Thyroid gland (tissue), 4 donors: ENCODE measurements around the gene ARHGEF33. TPM values are rescaled to one million over a fixed set of nuclear protein-coding genes. Genes with fewer than 3 reads are reported as not detected.

Experiments
- DNase-seq, 2 donors: peaks; one replicate each; pipeline ENCODE4 v3.0.0-alpha.2; 2019
- H3K27ac ChIP-seq, 3 donors: fragments of 200-600 bp; sonication (generic); 1 replicate in 2 of 3; 2 replicates in 1 of 3; pipeline ENCODE4 v1.5.1; 2016 to 2019; ENCODE audit warnings: mild to moderate bottlenecking in 1 of 3, moderate library complexity in 1 of 3
- H3K27me3 ChIP-seq: fragments of 200-600 bp; sonication (generic); one replicate; pipeline ENCODE4 v1.5.1; 2019
- H3K36me3 ChIP-seq, 2 donors: fragments of 200-600 bp; sonication (generic); one replicate each; pipeline ENCODE4 v1.5.1; 2016 to 2019
- H3K4me1 ChIP-seq, 2 donors: fragments of 200-600 bp; sonication (generic); one replicate each; pipeline ENCODE4 v1.5.1; 2017 to 2019
- H3K4me3 ChIP-seq, 3 donors: fragments of 200-600 bp; sonication (generic); replicated peaks in 1 of 3; 1 replicate in 2 of 3; 2 replicates in 1 of 3; pipeline ENCODE4 v1.5.1; 2016; ENCODE audit warnings: mild to moderate bottlenecking in 1 of 3
- H3K9me3 ChIP-seq: fragments of 200-600 bp; sonication (generic); one replicate; pipeline ENCODE4 v1.5.1; 2017
- CTCF ChIP-seq, 6 experiments: fragments of 200-600 bp in 3 of 6; fragments of 450-650 bp in 3 of 6; sonication (generic) in 3 of 6; IDR thresholded peaks; one replicate each; pipeline ENCODE4 v1.5.1; 2016 to 2019; ENCODE audit warnings: antibody characterized with exemption in 6 of 6, mild to moderate bottlenecking in 2 of 6, inconsistent platforms in 1 of 6, moderate library complexity in 1 of 6
- POLR2A ChIP-seq, 2 donors: fragments of 450-650 bp; IDR thresholded peaks; one replicate each; pipeline ENCODE4 v1.6.1; 2017; ENCODE audit warnings: antibody characterized with exemption in 2 of 2, mild to moderate bottlenecking in 2 of 2, moderate library complexity in 1 of 2
- WGBS, 2 donors: methylation state at CpG; one replicate each; pipeline ENCODE4 v1.1.5; 2017; 5-methylcytosine and 5-hydroxymethylcytosine counted together
- intact Hi-C: fragments of 100-400 bp; cut with DNase I; formaldehyde crosslinking; loops from one replicate; pipeline ENCODE4 v1.15.1; 2023
- total RNA-seq, 4 donors: library from RNA; depleted of rRNA; stranded (reverse); fragments of >200 nt; gene quantifications; one replicate each; pipeline ENCODE4 v1.2.3, GENCODE V29; 2016

ARHGEF33 gene
- 1 to 10 TPM; 1.3 to 4.6 (median 1.6) TPM for total RNA-seq

GRCh38 chr2:38889575-38889974 lies at the start of gene ARHGEF33:
Gene ARHGEF33, plus strand, starts transcription at chr2:38889875. Its CDS starts 29,573 bp downstream, at chr2:38919448.
- Histone ChIP-seq H3K4me1 (no peaks in the 10 kb centered on the region), H3K4me3 (no peak within 1 kb of the TSS), H3K9me3 (no peaks in the 10 kb centered on the region), H3K27me3 (no peaks in the 10 kb centered on the region), H3K36me3 (no peaks in the 10 kb centered on the region), H3K27ac (no peak within 1 kb of the TSS)
- intact Hi-C loops: no loop called here
- DNase-seq: no peak
- WGBS, 2 donors: 78 to 82% methylated on average over 3 of the region's 3 CpGs
- TF ChIP-seq CTCF (IDR thresholded peaks at IDR 0.05) (no peak), POLR2A (IDR thresholded peaks at IDR 0.05) (no peak)

- intact Hi-C loops: no loop called here
- no peak overlapping the region for H3K4me3 ChIP-seq
- DNase-seq: no peak
- H3K36me3 ChIP-seq: peaks cover 20% of the 10 kb centered on the region in 2 donors
- no peak overlapping the region for H3K27ac ChIP-seq
- H3K9me3 ChIP-seq: no peaks in the 10 kb centered on the region
- no peak for TF ChIP-seq CTCF (IDR thresholded peaks at IDR 0.05)
- no peak for TF ChIP-seq POLR2A (IDR thresholded peaks at IDR 0.05)
- 86 to 88% methylated on average over 3 of the region's 3 CpGs for WGBS, 2 donors
- H3K27me3 ChIP-seq: no peaks in the 10 kb centered on the region
- H3K4me1 ChIP-seq: no peaks in the 10 kb centered on the region
Observed at GRCh38 chr2:38850045-38850444, 39.6 kb upstream of the ARHGEF33 start.

DNA sequence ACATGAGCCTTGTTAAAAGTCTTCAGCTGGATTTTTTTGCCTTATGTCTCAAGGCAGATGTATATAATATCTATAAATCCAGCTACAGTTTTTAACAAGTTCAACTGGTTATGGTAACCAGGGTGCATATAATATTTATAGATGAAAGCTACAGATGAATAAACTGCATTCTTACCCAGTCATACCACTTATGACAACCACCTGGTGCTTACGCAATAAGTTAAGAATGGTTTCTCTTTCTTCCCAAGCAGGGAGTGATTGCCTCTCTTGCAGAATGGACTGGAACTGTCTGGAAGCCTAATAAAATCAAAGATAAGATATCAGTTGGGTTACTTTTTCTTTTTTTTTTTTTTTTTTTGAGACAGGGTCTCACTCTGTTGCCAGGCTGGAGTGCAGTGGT lies 33.5 kb upstream of the ARHGEF33 start:
- no peak overlapping the region for H3K27ac ChIP-seq
- intact Hi-C loops: no loop called here
- H3K27me3 ChIP-seq: no peaks in the 10 kb centered on the region
- H3K9me3 ChIP-seq: no peaks in the 10 kb centered on the region
- no peak overlapping the region for H3K4me3 ChIP-seq
- TF ChIP-seq CTCF (IDR thresholded peaks at IDR 0.05) (no peak), POLR2A (IDR thresholded peaks at IDR 0.05) (no peak)
- 94 to 98% methylated on average over 1 of the region's 1 CpG for WGBS, 2 donors
- no peaks in the 10 kb centered on the region for H3K4me1 ChIP-seq
- DNase-seq: no peak
- H3K36me3 ChIP-seq: peaks cover 32 to 37% of the 10 kb centered on the region in 2 donors

- Histone ChIP-seq H3K4me1 (no peaks in the 10 kb centered on the region), H3K4me3 (no peak overlapping the region), H3K36me3 (peaks cover 9 to 39% of the 10 kb centered on the region in 2 donors), H3K27me3 (no peaks in the 10 kb centered on the region), H3K9me3 (no peaks in the 10 kb centered on the region), H3K27ac (no peak overlapping the region)
- TF ChIP-seq CTCF (IDR thresholded peaks at IDR 0.05): no peak
- TF ChIP-seq POLR2A (IDR thresholded peaks at IDR 0.05): no peak
- intact Hi-C loops: no loop called here
- DNase-seq: no peak
Observed at GRCh38 chr2:38862476-38862875, 27.2 kb upstream of the ARHGEF33 start.

- Histone ChIP-seq H3K9me3 (no peaks in the 10 kb centered on the region), H3K4me3 (no peak overlapping the region), H3K36me3 (peaks cover 9 to 35% of the 10 kb centered on the region in 2 donors), H3K4me1 (no peaks in the 10 kb centered on the region), H3K27me3 (no peaks in the 10 kb centered on the region), H3K27ac (no peak overlapping the region)
- 81 to 91% methylated on average over 2 of the region's 2 CpGs for WGBS, 2 donors
- intact Hi-C loops: no loop called here
- no peak for DNase-seq
- TF ChIP-seq POLR2A (IDR thresholded peaks at IDR 0.05) (no peak), CTCF (IDR thresholded peaks at IDR 0.05) (no peak)
Observed at GRCh38 chr2:38863061-38863695, 26.5 kb upstream of the ARHGEF33 start.
